SJCRH30 (cell line): ENCODE results near the gene HNMT. TPM values are rescaled to one million over a fixed set of nuclear protein-coding genes. Genes with fewer than 3 reads are reported as not detected.
A peak's percentile ranks its signal among the peaks of the same experiment; 100 is the strongest.

ENCODE experiments used
- DNase-seq, 2 experiments: peaks; one replicate each; pipeline ENCODE4 v3.0.0-alpha.2; 2015 to 2020
- H3K27ac ChIP-seq: fragments of 250-450 bp; sonication (Bioruptor Pico); 2 replicates; pipeline ENCODE4 v1.5.1; 2020; ENCODE audit warnings: mild to moderate bottlenecking, moderate library complexity
- H3K27me3 ChIP-seq: fragments of 250-450 bp; sonication (Bioruptor Pico); 2 replicates; pipeline ENCODE4 v1.5.1; 2020; ENCODE audit warnings: mild to moderate bottlenecking, moderate library complexity
- H3K36me3 ChIP-seq: fragments of 250-450 bp; sonication (Bioruptor Pico); 2 replicates; pipeline ENCODE4 v1.5.1; 2020; ENCODE audit warnings: mild to moderate bottlenecking, moderate library complexity
- H3K4me1 ChIP-seq: fragments of 250-450 bp; sonication (Bioruptor Pico); 2 replicates; pipeline ENCODE4 v1.5.1; 2020; ENCODE audit warnings: mild to moderate bottlenecking, moderate library complexity
- H3K4me3 ChIP-seq: fragments of 250-450 bp; sonication (Bioruptor Pico); 2 replicates; pipeline ENCODE4 v1.5.1; 2020; ENCODE audit warnings: mild to moderate bottlenecking, moderate library complexity
- H3K9me3 ChIP-seq: fragments of 250-450 bp; sonication (Bioruptor Pico); replicated peaks from 2 replicates; pipeline ENCODE4 v1.5.1; 2020; ENCODE audit warnings: mild to moderate bottlenecking, moderate library complexity
- total RNA-seq: library from RNA; depleted of rRNA; stranded (reverse); fragments of >200 nt; shearing (Covaris generic); gene quantifications from 2 replicates; pipeline ENCODE4 v1.2.3, GENCODE V29; 2014

HNMT gene
- total RNA-seq, 1 experiment from 2014 or later: 0.04 TPM

DNA sequence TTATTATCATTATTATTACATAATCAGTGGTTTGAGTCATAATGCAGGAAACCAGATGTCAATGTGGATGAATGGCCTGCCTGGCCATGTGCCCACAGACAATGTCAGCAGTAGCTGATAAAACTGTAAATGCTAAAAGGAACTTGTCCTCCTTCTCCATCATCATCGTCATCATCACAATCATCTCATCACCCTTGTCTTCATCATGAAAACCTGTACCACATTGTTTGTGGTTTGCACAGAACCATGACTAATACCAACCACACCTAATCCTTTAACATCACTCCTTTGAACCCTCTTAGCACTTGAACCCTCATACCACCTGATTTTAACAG, 96.0 kb downstream of the HNMT start:
- Histone ChIP-seq H3K4me3 (no peak overlapping the region), H3K9me3 (no peaks in the 10 kb centered on the region), H3K27ac (no peak overlapping the region), H3K36me3 (no peaks in the 10 kb centered on the region), H3K27me3 (no peaks in the 10 kb centered on the region), H3K4me1 (peaks cover 21% of the 10 kb centered on the region)
- DNase-seq: peak in 1 of 2 experiments; percentile 17

DNA sequence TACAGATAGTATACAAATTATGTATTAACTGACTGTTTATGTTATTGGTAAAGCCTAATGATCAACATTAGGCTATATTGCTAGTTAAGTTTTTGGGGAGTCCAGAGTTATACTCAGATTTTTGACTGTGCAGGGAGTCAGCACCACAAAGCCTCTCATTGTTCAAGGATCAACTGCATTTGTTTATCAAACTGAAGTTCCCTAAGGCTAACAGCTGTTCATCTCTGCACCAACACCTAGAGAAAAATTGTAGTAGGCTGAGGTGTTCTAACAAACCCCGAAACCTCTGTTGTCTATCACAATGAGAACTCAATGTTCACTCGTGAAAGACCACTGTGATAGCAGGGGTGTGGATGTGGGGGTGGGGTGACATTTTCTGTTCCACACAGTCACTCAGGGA, 97.7 kb downstream of the HNMT start:
- peak in 1 of 2 experiments; percentile 65 for DNase-seq
- H3K4me1 ChIP-seq: peaks cover 21% of the 10 kb centered on the region
- H3K36me3 ChIP-seq: no peaks in the 10 kb centered on the region
- H3K27ac ChIP-seq: no peak overlapping the region
- H3K27me3 ChIP-seq: no peaks in the 10 kb centered on the region
- H3K9me3 ChIP-seq: peaks cover 5% of the 10 kb centered on the region
- no peak overlapping the region for H3K4me3 ChIP-seq

DNA sequence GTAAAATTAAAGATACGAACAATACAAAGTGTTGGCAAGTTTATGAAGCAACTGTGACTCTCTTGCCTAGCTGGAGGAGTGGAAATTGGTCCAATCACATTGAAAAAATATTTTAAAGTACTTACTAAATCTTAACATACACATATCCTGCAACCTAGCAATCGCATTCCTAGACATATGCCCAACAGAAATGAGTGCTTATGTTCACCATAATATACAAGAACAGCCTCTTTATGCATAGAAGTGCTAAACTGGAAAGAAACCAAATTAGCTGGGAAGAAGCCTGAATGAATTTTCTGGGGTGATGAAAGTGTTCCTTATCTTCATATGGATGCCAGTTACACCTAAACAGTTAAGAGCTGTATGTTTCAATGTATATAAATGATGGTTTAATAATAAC, 98.9 kb downstream of the HNMT start:
- no peak overlapping the region for H3K27ac ChIP-seq

More for the DNA sequence above, 98.9 kb downstream of the HNMT start:
- no peak for DNase-seq
- Histone ChIP-seq H3K4me1 (peaks cover 21% of the 10 kb centered on the region), H3K4me3 (no peak overlapping the region), H3K27me3 (no peaks in the 10 kb centered on the region), H3K9me3 (peaks cover 5% of the 10 kb centered on the region), H3K36me3 (no peaks in the 10 kb centered on the region)
